SK-N-SH treated with all-trans-retinoic acid at 6 μM for 48 hours (cell line): ENCODE results near the gene HAPSTR1.

Experiments
- ATAC-seq: fragments of 200-7000 bp; cut with Tn5 transposase; 3 replicates; pipeline ENCODE4 v1.9.1; 2020; ENCODE audit warnings: mild to moderate bottlenecking, moderate library complexity
- ARNTL ChIP-seq: fragments of 450-650 bp; formaldehyde crosslinking; IDR thresholded peaks from 2 replicates; pipeline ENCODE4 v1.5.0; 2020; ENCODE audit warnings: low read depth, mild to moderate bottlenecking, moderate library complexity, borderline replicate concordance
- BACH2 ChIP-seq: fragments of 250-450 bp; sonication (Bioruptor Pico); IDR thresholded peaks from 2 replicates; pipeline ENCODE4 v1.9.0; 2021; ENCODE audit warnings: mild to moderate bottlenecking, borderline replicate concordance
- CSDC2 ChIP-seq: fragments of 250-450 bp; sonication (Bioruptor Pico); IDR thresholded peaks from 2 replicates; pipeline ENCODE4 v1.5.0; 2020; ENCODE audit warnings: mild to moderate bottlenecking, moderate library complexity
- CSRNP3 ChIP-seq: fragments of 250-450 bp; sonication (Bioruptor Pico); IDR thresholded peaks from 2 replicates; pipeline ENCODE4 v1.5.1; 2021; ENCODE audit warnings: mild to moderate bottlenecking, moderate library complexity
- ESRRG ChIP-seq: fragments of 250-450 bp; sonication (Bioruptor Pico); IDR thresholded peaks from 2 replicates; pipeline ENCODE4 v1.6.1; 2021; ENCODE audit warnings: mild to moderate bottlenecking
- GLIS3 ChIP-seq: fragments of 250-450 bp; sonication (Bioruptor Pico); IDR thresholded peaks from 2 replicates; pipeline ENCODE4 v1.5.0; 2020; ENCODE audit warnings: mild to moderate bottlenecking, moderate library complexity
- ISL1 ChIP-seq: fragments of 250-450 bp; sonication (Bioruptor Pico); IDR thresholded peaks from 2 replicates; pipeline ENCODE4 v2.1.2; 2022; ENCODE audit warnings: mild to moderate bottlenecking, moderate library complexity
- OSR1 ChIP-seq: fragments of 250-450 bp; sonication (Bioruptor Pico); IDR thresholded peaks from 2 replicates; pipeline ENCODE4 v1.8.0; 2022; ENCODE audit warnings: moderate library complexity, mild to moderate bottlenecking, inconsistent platforms
- PATZ1 ChIP-seq: fragments of 250-450 bp; sonication (Bioruptor Pico); IDR thresholded peaks from 2 replicates; pipeline ENCODE4 v1.8.0; 2020; ENCODE audit warnings: mild to moderate bottlenecking, moderate library complexity, borderline replicate concordance
- POU6F1 ChIP-seq: fragments of 250-450 bp; sonication (Bioruptor Pico); IDR thresholded peaks from 2 replicates; pipeline ENCODE4 v1.8.0; 2021; ENCODE audit warnings: low read depth, mild to moderate bottlenecking, moderate library complexity, borderline replicate concordance
- PPARA ChIP-seq: fragments of 250-450 bp; sonication (Bioruptor Pico); IDR thresholded peaks from 2 replicates; pipeline ENCODE4 v1.5.0; 2020; ENCODE audit warnings: mild to moderate bottlenecking, borderline replicate concordance
- RARB ChIP-seq: fragments of 250-450 bp; sonication (Bioruptor Pico); IDR thresholded peaks from 2 replicates; pipeline ENCODE4 v1.8.0; 2021; ENCODE audit warnings: mild to moderate bottlenecking, moderate library complexity
- SNAI2 ChIP-seq: fragments of 250-450 bp; sonication (Bioruptor Pico); IDR thresholded peaks from 2 replicates; pipeline ENCODE4 v1.5.0; 2020; ENCODE audit warnings: mild to moderate bottlenecking, moderate library complexity
- TCF4 ChIP-seq: fragments of 250-450 bp; sonication (Bioruptor Pico); IDR thresholded peaks from 2 replicates; pipeline ENCODE4 v1.8.0; 2021; ENCODE audit warnings: mild to moderate bottlenecking, moderate library complexity, borderline replicate concordance
- TOX ChIP-seq: fragments of 250-450 bp; sonication (Bioruptor Pico); IDR thresholded peaks from 2 replicates; pipeline ENCODE4 v1.8.0; 2021; ENCODE audit warnings: mild to moderate bottlenecking, moderate library complexity, borderline replicate concordance
- TSHZ2 ChIP-seq: fragments of 250-450 bp; sonication (Bioruptor Pico); IDR thresholded peaks from 2 replicates; pipeline ENCODE4 v1.5.0; 2020; ENCODE audit warnings: mild to moderate bottlenecking, moderate library complexity
- ZFP3 ChIP-seq: fragments of 250-450 bp; sonication (Bioruptor Pico); IDR thresholded peaks from 2 replicates; pipeline ENCODE4 v1.5.0; 2020; ENCODE audit warnings: mild to moderate bottlenecking, moderate library complexity
- ZFP30 ChIP-seq: fragments of 450-650 bp; formaldehyde crosslinking; IDR thresholded peaks from 2 replicates; pipeline ENCODE4 v1.5.0; 2022; ENCODE audit warnings: mild to moderate bottlenecking, moderate library complexity
- ZNF565 ChIP-seq: fragments of 450-650 bp; formaldehyde crosslinking; conservative IDR thresholded peaks from 2 replicates; pipeline ENCODE4 v1.5.0; 2020; ENCODE audit warnings: low read depth, mild to moderate bottlenecking, moderate library complexity
- ZNF70 ChIP-seq: fragments of 450-650 bp; formaldehyde crosslinking; IDR thresholded peaks from 2 replicates; pipeline ENCODE4 v1.5.0; 2020; ENCODE audit warnings: mild to moderate bottlenecking, moderate library complexity
- ZNF8 ChIP-seq: fragments of 450-650 bp; formaldehyde crosslinking; IDR thresholded peaks from 2 replicates; pipeline ENCODE4 v1.5.0; 2020; ENCODE audit warnings: mild to moderate bottlenecking, moderate library complexity
- TF ChIP-seq, protein P1 (sequence below): fragments of 250-450 bp; sonication (Bioruptor Pico); IDR thresholded peaks from 2 replicates; pipeline ENCODE4 v1.5.1; 2020; ENCODE audit warnings: low read depth, mild to moderate bottlenecking, moderate library complexity

Gene HAPSTR1

GRCh38 chr16:9114112-9114511, 22.7 kb downstream of the HAPSTR1 start (continued):
- TF ChIP-seq PPARA (CRISPR knock-in tag) (no peak), ZFP30 (CRISPR knock-in tag) (no peak)

DNA sequence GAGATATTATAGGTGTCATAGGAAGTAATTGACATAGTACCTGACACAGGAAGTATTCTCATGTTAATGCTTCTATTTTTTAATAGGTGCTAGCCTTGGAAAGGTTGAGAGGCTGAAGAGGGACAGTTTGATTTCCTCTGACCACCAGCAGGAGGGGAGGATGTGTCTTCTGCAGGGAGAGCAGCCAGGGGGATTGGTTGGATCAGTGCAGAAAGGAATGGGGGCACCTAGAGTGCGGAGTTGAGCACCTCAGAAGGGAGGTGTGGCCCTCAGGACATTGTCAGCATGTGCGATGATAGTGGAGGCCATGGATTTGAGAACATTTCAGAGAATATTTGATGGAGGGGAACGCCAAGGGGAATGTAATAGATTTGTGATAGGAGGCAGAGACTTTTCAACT, 23.4 kb downstream of the HAPSTR1 start:
- TF ChIP-seq POU6F1 (CRISPR knock-in tag) (no peak), ZNF565 (no peak), SNAI2 (CRISPR knock-in tag) (no peak), CSRNP3 (CRISPR knock-in tag) (no peak), ZNF70 (no peak), GLIS3 (no peak), PATZ1 (CRISPR knock-in tag) (no peak), OSR1 (no peak), RARB (CRISPR knock-in tag) (no peak), ZNF8 (no peak), ESRRG (no peak), TCF4 (no peak), BACH2 (CRISPR knock-in tag) (no peak), TSHZ2 (no peak)
- TF ChIP-seq, protein P1, sequence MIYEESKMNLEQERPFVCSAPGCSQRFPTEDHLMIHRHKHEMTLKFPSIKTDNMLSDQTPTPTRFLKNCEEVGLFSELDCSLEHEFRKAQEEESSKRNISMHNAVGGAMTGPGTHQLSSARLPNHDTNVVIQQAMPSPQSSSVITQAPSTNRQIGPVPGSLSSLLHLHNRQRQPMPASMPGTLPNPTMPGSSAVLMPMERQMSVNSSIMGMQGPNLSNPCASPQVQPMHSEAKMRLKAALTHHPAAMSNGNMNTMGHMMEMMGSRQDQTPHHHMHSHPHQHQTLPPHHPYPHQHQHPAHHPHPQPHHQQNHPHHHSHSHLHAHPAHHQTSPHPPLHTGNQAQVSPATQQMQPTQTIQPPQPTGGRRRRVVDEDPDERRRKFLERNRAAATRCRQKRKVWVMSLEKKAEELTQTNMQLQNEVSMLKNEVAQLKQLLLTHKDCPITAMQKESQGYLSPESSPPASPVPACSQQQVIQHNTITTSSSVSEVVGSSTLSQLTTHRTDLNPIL (CRISPR knock-in tag): no peak
- TF ChIP-seq, all 23 proteins: peak for 0
- ATAC-seq: no peak; the same call in 2 of the 3 replicates

DNA sequence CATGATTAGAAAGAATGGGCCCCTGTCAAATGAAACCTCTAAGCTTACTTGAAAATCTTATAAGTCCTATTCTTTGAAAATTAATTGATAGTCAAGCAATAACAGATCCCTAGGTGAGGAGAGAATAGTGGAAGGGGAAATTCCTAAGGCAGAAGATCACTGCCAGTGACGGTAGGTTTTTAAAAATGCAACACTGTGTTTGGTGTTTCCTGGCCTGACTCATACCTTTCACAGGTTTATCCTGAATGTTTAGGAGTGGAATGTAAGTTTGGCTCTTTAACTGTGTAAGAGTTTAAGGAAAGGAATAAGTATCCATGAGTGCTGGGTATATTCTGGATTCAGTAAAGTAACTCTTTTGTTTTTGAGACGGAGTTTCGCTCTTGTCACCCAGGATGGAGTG, 23.8 kb downstream of the HAPSTR1 start:
- peak; percentile 7 for ATAC-seq
- TF ChIP-seq ZNF8: no peak
- no peak for TF ChIP-seq PPARA (CRISPR knock-in tag)

DNA sequence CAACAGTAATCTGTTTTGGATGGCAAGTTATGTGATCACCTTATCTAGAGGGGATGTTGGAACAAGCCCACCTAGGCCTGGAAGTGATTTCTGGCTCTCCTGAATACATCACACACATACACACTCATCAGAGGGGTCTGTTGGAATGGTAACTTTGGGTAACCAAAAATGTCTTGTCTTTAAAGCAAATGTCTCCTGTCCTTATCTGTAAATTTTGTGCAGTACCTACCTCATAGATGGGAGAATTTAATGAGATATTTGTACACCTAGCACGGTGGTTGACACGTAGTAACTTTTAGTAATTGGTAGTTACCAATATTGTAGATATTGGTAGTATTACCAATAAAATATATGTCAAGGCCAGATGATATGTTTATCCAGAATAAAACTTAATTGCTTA, 24.7 kb downstream of the HAPSTR1 start:
- no peak for ATAC-seq
- TF ChIP-seq ISL1 (CRISPR knock-in tag) (no peak), TCF4 (no peak), ARNTL (CRISPR knock-in tag) (no peak), BACH2 (CRISPR knock-in tag) (no peak)

DNA sequence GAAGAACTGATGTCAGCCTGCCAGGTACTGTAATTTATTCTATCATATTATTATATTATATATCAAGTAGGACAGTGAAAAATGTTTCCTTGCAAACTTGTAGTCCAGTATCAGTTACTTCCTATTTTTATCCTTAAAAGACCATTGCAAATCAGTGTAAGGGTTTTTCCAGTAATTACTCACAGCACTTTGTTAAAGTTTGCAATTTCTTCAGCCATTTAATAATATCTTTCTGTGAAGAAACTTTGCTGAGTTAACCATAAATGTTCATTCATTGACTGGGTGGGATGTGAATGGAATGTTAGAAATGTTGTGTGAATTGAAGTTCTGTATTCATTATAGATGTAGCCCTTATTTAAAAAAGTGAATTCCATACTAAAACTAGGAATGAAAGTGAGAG, 26.7 kb downstream of the HAPSTR1 start:
- ATAC-seq: no peak
- TF ChIP-seq ZNF70: no peak
- TF ChIP-seq CSDC2 (CRISPR knock-in tag): no peak
- TF ChIP-seq CSRNP3 (CRISPR knock-in tag): no peak
- TF ChIP-seq ZFP3 (CRISPR knock-in tag): no peak
- no peak for TF ChIP-seq ZNF8
- no peak for TF ChIP-seq TSHZ2
- TF ChIP-seq TOX (CRISPR knock-in tag): no peak
